Esophagus squamous epithelium (tissue), 5 donors: ENCODE results near the gene AKR1D1. TPM values are rescaled to one million over a fixed set of nuclear protein-coding genes. Genes with fewer than 3 reads are reported as not detected.
"Not testable (repeated sequence)": the region's sequence is repeated elsewhere in the genome, so short reads cannot be mapped to it uniquely, and the experiment has no call there.

ENCODE experiments used
- DNase-seq: peaks from one replicate; lab custom pipeline; 2025; lab: John Stamatoyannopoulos, UW
- H3K27ac ChIP-seq, 4 donors: fragments of 200-600 bp; sonication (generic); one replicate each; pipeline ENCODE4 v1.5.1; 2016 to 2019; ENCODE audit warnings: mild to moderate bottlenecking in 1 of 4
- H3K27me3 ChIP-seq, 4 donors: fragments of 200-600 bp; sonication (generic); 1 replicate in 3 of 4; 2 replicates in 1 of 4; pipeline versions ENCODE4 v1.5.1 to v1.6.0; 2017 to 2021; ENCODE audit warnings: antibody characterized with exemption in 1 of 4
- H3K36me3 ChIP-seq, 3 donors: fragments of 200-600 bp; sonication (generic); one replicate each; pipeline ENCODE4 v1.5.1; 2016 to 2019
- H3K4me1 ChIP-seq, 3 donors: fragments of 200-600 bp; sonication (generic); one replicate each; pipeline ENCODE4 v1.5.1; 2017 to 2019
- H3K4me3 ChIP-seq, 4 donors: fragments of 200-600 bp; sonication (generic); 1 replicate in 3 of 4; 2 replicates in 1 of 4; pipeline ENCODE4 v1.5.1; 2016 to 2019; ENCODE audit warnings: mild to moderate bottlenecking in 2 of 4, moderate library complexity in 1 of 4
- H3K9me3 ChIP-seq, 3 donors: fragments of 200-600 bp; sonication (generic); one replicate each; pipeline ENCODE4 v1.5.1; 2016 to 2019
- CTCF ChIP-seq, 6 experiments: fragments of 450-650 bp in 4 of 6; fragments of 200-600 bp in 2 of 6; sonication (generic) in 2 of 6; IDR thresholded peaks; one replicate each; pipeline ENCODE4 v1.5.1; 2016 to 2019; ENCODE audit warnings: antibody characterized with exemption in 6 of 6, mild to moderate bottlenecking in 4 of 6, moderate library complexity in 4 of 6
- POLR2A ChIP-seq, 4 donors: fragments of 450-650 bp; IDR thresholded peaks; one replicate each; pipeline ENCODE4 v1.6.1; 2017; ENCODE audit warnings: antibody characterized with exemption in 4 of 4, mild to moderate bottlenecking in 4 of 4, moderate library complexity in 3 of 4
- WGBS, 2 donors: methylation state at CpG; one replicate each; pipeline ENCODE4 v1.1.5; 2018; 5-methylcytosine and 5-hydroxymethylcytosine counted together
- intact Hi-C: fragments of 100-400 bp; cut with DNase I; formaldehyde crosslinking; loops from one replicate; pipeline ENCODE4 v1.15.0; 2022
- total RNA-seq, 4 donors: library from RNA; depleted of rRNA; stranded (reverse); fragments of >200 nt; gene quantifications; one replicate each; pipeline ENCODE4 v1.1.0, GENCODE V29; 2016
- donor health status: DM: yes; HTN: yes; CAD: no.

AKR1D1 gene
- total RNA-seq, 4 donors from 2014 or later = not detected

- intact Hi-C loops = no loop called here
- H3K27me3 ChIP-seq = no peaks in the 10 kb centered on the region
- H3K9me3 ChIP-seq = no peaks in the 10 kb centered on the region
- 60 to 70% methylated on average over 2 of the region's 2 CpGs for WGBS, 2 donors
- TF ChIP-seq CTCF (IDR thresholded peaks at IDR 0.05) = no peak
- no peak for TF ChIP-seq POLR2A (IDR thresholded peaks at IDR 0.05)
- no peak overlapping the region for H3K4me3 ChIP-seq
- no peaks in the 10 kb centered on the region for H3K36me3 ChIP-seq
- no peak overlapping the region for H3K27ac ChIP-seq
- no peaks in the 10 kb centered on the region for H3K4me1 ChIP-seq
- DNase-seq = no peak
Measured at GRCh38 chr7:138072726-138073125, 3.5 kb upstream of the AKR1D1 start.

- H3K9me3 ChIP-seq = no peaks in the 10 kb centered on the region
- no peaks in the 10 kb centered on the region for H3K36me3 ChIP-seq
- no peak for DNase-seq
- no peaks in the 10 kb centered on the region for H3K27me3 ChIP-seq
- no peak overlapping the region for H3K27ac ChIP-seq
- TF ChIP-seq POLR2A (IDR thresholded peaks at IDR 0.05) (no peak), CTCF (IDR thresholded peaks at IDR 0.05) (no peak)
- WGBS, 2 donors = 26 to 38% methylated on average over 2 of the region's 2 CpGs
- intact Hi-C loops = no loop called here
- no peaks in the 10 kb centered on the region for H3K4me1 ChIP-seq
- H3K4me3 ChIP-seq = no peak overlapping the region
Measured at GRCh38 chr7:138074121-138074520, 2.1 kb upstream of the AKR1D1 start.

- 19 to 31% methylated on average over 1 of the region's 1 CpG for WGBS, 2 donors
- no peaks in the 10 kb centered on the region for H3K27me3 ChIP-seq
Measured at GRCh38 chr7:138074540-138074939, 1.7 kb upstream of the AKR1D1 start.

GRCh38 chr7:138075350-138075749 is 909 bp upstream of the AKR1D1 start:
- DNase-seq = no peak
- Histone ChIP-seq H3K9me3 (no peaks in the 10 kb centered on the region), H3K27ac (no peak overlapping the region), H3K36me3 (no peaks in the 10 kb centered on the region), H3K4me1 (no peaks in the 10 kb centered on the region), H3K27me3 (no peaks in the 10 kb centered on the region), H3K4me3 (no peak overlapping the region)
- intact Hi-C loops = no loop called here
- WGBS, 2 donors = 51 to 59% methylated on average over 3 of the region's 3 CpGs
- TF ChIP-seq CTCF (IDR thresholded peaks at IDR 0.05) (no peak), POLR2A (IDR thresholded peaks at IDR 0.05) (no peak)

More at GRCh38 chr7:138074540-138074939, 1.7 kb upstream of the AKR1D1 start:
- Histone ChIP-seq H3K27ac (no peak overlapping the region), H3K4me3 (no peak overlapping the region), H3K9me3 (no peaks in the 10 kb centered on the region), H3K4me1 (no peaks in the 10 kb centered on the region), H3K36me3 (no peaks in the 10 kb centered on the region)
- TF ChIP-seq POLR2A (IDR thresholded peaks at IDR 0.05) = no peak
- no peak for TF ChIP-seq CTCF (IDR thresholded peaks at IDR 0.05)
- DNase-seq = no peak
- intact Hi-C loops = no loop called here

GRCh38 chr7:138075786-138076185 is 473 bp upstream of the AKR1D1 start:
- DNase-seq, H3K27me3 ChIP-seq, H3K4me3 ChIP-seq, H3K27ac ChIP-seq, intact Hi-C loops, H3K36me3 ChIP-seq, H3K9me3 ChIP-seq, H3K4me1 ChIP-seq: not testable (repeated sequence)
- 100% methylated on average over 1 of the region's 1 CpG for WGBS, 2 donors

- intact Hi-C loops = no loop called here
- H3K27ac ChIP-seq = no peak overlapping the region
- no peaks in the 10 kb centered on the region for H3K27me3 ChIP-seq
- TF ChIP-seq POLR2A (IDR thresholded peaks at IDR 0.05) (no peak), CTCF (IDR thresholded peaks at IDR 0.05) (no peak)
- H3K36me3 ChIP-seq = no peaks in the 10 kb centered on the region
- no peaks in the 10 kb centered on the region for H3K4me1 ChIP-seq
- 100% methylated on average over 2 of the region's 2 CpGs; no CpG with 5 or more reads in 1 of the 2 donors for WGBS, 2 donors
- H3K9me3 ChIP-seq = no peaks in the 10 kb centered on the region
- H3K4me3 ChIP-seq = no peak overlapping the region
- no peak for DNase-seq
Measured at GRCh38 chr7:138077809-138078208, 1.6 kb downstream of the AKR1D1 start.
